TTC549 (cell line): ENCODE data around the gene CHIT1.
"Not testable (repeated sequence)": the region's sequence is repeated elsewhere in the genome, so short reads cannot be mapped to it uniquely, and the experiment has no call there.

Source experiments
- FAIRE-seq: peaks from 2 replicates; lab custom pipeline; 2012; peaks lifted over from hg19 to GRCh38; lab: Jason Lieb, UNC

Gene CHIT1

DNA sequence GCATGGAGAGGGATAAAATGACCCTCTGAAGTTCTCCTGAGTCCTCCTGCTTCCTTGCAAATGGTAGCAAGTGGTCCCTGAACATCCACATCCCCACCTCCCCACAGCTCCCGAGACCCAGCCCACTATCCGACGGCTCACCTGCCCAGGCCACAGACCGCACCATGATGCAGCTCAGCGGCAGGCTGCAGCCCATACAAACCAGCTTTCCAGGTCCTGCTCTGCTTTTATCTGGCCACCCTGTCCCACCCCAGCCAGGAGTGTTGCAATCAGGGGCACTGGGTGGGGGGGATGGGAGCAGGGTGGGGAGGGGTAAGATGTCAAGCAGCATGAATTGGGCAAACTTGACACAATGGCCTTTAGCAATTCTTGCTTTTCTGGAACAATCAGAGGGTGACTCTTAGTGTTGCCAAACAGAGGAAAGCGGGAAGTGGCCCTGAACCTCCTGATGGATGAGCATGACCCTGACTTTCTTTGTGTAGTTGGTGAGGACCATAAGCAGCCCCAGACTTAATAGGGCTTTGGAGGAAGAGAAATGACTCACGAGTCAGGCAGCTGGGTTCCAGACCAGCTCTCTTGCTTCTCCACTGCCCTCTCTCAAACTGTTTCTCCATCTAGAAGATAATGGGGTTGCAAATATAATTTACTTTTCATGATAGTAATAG, at the start of gene CHIT1:
TSS of gene CHIT1 (minus strand) at position 203 of the 665 bp plus-strand sequence. CDS start at position 166, 37 bp downstream.
- no peak for FAIRE-seq

DNA sequence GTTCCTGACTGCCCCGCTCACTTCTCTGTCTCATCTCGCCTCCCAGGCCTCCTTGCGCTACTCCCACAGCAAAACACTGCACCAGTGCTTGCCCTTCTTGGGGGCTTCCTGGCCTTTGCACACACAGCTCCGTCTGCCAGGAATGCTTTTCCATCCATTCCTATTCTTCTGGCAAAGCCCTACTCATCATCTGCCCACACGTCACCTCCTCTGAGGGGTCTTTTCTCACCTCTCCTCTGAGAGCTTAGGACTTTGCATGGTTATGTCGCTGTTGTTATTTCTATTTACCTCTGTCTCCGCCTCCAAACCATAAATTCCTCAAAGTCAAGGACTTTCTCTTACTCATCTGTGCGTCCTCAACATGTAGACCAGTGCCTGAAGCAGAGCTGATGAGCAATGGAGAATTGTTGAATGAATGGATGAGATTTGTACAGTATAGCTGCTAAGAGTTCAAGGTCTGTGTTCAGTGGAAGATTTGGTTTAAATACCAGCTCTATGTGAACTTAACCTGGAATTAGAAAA, 49.5 kb upstream of the CHIT1 start:
- FAIRE-seq = no peak

GRCh38 chr1:203278082-203278884, 48.8 kb upstream of the CHIT1 start:
- FAIRE-seq = no peak

DNA sequence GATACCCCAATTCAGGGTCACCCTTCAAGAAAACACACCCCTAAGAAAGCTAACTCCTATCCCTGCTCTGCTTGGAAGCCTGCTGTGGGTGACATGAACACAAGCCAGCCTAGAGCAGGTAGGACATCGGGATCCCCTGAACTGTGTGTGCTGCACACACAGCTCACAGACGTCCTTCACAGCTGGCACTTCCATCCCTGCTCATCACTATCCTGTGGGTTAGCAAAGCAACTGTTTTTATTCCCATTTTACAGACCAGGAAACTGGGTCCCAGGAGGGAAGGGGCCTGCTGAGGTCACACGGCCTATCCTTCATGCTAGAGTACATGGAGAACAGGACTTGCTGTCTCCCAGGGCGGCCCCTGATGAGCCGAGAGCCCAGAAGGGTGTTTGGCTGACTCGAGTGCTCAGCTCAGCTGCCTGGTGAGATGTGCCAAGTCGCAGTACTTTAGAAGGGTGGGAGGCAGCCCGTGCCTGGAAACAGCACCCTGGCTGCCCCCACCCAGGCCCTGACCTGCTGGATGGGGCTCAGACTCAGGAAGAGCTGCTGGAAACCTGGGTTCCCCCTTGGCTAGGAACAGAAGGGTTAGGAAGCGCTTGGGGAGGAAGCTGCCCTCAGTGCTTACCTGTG, 47.6 kb upstream of the CHIT1 start:
- FAIRE-seq = no peak

DNA sequence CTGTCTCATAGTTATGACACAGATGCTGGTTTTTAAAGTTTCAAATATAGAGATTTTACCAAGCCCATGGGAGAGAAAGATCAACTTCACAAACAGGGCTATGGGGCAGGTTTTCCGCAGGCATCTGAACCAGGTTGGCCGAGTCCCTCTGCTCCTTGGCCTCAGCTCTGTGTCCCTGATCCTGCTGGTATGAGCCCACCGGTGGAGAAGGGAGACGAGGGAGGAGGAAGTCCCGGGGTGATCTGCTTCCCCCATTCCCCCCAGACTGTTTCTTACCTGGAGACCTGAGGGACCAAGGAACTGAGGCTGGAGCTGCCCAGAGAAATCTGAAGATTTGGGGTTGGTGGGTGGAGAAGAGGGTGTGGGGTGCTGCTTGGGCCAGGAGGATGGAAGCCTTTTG, 46.9 kb upstream of the CHIT1 start:
- FAIRE-seq = no peak

DNA sequence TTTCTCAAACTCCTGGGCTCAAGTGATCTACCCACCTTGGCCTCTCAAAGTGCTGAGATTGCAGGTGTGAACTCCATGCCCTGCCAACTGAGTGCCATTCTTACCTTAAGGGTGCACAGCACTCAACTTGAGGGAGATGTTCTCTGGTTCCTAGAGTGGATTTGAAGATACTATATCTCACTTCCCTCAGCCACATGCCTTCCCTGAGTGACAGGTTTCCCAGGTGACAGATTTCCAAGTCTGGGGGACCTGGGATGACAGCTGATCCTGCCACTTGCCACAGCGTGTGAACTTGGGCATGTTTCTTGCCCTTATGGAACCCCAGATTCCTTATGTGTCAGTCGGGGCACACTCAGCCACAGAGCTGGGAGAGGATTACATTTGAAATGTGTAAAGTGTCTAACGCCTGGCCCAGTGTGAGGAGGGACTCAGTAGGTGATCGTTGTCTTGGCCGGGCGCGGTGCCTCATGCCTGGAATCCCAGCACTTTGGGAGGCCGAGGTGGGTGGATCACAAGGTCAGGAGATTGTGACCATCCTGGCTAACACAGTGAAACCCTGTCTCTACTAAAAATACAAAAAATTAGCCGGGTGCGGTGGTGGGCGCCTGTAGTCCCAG, 46.3 kb upstream of the CHIT1 start:
- no peak for FAIRE-seq

GRCh38 chr1:203274603-203275381, 45.3 kb upstream of the CHIT1 start:
- FAIRE-seq = no peak

DNA sequence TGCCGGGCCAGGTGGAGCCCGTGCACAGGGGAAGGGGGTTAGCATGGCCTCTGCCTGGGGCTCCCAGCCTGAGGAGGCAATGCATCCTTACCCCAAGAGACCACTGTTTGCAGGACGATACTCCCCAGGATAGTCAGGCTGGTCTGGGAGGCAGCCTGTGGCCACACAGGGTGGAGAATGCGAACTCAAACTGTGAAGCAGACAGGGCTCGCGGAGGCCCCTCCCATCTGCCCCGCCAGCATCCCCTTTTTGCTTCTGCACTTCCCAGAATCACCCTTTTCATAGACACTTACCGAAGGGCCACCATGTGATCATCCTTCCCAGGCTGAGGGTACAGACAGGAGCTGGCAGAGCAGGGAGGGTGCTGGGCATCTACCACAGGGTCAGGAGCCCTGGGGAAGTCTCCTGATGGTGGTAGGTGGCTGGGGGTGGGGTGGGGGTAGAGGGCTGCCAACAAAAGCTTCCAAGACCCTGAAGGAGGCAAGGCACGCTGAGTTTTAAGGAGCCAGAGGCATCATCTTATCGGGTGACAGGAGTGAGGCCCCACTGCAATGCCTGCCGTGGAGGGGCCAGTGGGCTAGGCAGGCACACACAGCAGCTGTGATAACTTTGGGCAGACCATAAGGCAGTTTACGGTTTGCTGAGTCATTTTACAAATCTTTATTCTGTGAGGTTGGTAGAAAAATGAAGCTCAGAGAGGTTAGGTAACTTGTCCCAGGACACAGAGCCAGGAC, 44.6 kb upstream of the CHIT1 start:
- no peak for FAIRE-seq

DNA sequence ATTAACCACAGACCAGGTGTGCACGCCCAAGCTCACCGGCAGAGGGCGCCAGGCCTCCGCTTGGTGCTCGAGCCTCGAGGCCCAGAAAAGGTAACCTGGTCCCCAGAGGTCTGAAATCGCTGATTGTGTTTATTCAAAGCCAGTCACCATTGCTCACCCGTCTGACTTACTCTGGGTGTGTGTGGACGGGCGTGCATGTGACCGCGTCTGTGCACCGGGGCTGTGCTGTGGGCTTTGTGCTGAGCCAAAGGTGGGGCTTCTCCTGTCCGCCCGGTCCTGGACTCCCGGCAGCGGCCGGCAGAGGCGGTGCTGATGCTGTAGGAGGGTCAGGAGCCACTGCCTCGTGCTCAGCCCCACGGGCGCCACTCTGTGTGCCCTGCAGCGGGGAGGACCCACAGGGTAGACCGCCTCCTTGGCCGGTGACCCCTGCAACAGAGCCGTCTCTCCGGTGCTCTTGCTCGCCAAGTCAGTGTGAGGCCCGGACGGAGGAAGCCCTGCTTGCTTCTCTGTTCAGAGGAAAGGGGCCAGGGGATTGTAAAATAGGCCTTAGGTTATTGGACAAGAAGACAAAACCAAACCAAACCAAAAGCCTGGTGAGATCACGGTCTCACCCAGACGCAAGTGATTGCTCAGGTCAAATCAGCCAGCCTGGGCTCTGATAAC, 43.9 kb upstream of the CHIT1 start:
- FAIRE-seq = no peak

DNA sequence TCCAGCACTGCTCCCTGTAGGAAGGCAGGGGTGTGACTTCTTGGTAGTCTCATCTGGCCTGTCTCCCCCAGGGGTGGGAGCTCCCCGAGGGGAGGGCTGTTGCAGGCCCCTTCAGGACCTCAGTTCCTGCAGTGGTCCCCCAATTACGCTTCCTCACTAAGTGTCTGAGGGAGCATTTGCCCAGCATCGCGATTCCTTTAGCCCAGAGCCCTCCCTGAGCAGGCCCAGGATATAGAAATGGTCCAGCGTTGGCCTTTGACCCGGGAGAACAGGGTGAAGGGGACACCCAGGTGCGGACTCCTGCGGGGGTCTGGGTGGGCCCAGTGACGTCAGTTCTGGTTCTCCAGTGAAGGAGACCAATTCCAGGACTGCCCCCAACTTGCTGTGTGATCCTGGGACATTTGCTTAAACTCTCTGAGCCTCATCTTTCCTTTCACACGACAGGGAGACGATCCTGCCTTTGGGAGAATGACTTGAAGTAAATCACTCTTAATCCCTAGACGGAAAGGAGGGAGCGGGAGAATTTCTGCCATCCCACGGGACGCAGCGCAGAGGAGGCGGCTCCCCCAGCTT, 43.2 kb upstream of the CHIT1 start:
- FAIRE-seq = no peak

DNA sequence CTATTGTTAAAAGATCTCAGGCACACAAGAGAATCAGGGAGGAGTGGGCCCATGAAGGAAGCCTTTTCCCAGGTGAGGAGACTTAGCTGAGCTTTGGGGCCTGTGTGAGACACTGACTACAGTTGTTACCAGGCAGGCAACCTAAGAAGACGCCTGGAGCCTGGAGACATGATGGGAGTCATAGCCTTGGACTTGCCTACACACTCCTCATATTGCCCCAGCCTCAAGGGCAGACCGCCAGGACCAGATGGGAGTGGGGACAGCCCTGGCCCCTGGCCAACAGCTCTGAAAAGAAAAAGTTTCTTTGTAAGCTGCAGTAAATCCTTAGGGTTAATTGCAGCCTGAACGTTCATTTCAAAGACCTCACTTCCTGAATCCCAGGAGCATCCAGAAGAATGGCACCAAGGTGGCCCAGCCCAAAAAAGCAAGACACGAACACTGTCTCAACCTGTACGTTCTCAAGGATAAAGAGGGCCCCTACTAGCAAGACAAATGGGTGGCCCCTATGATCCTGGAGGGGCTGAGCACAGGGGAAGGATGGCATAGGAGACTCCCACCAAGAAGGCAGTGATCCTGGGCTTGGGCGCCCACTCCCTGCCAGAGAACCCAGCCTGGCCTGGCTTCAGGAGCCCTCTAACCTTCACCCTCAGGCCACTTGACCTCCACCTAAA, 42.6 kb upstream of the CHIT1 start:
- FAIRE-seq = no peak

DNA sequence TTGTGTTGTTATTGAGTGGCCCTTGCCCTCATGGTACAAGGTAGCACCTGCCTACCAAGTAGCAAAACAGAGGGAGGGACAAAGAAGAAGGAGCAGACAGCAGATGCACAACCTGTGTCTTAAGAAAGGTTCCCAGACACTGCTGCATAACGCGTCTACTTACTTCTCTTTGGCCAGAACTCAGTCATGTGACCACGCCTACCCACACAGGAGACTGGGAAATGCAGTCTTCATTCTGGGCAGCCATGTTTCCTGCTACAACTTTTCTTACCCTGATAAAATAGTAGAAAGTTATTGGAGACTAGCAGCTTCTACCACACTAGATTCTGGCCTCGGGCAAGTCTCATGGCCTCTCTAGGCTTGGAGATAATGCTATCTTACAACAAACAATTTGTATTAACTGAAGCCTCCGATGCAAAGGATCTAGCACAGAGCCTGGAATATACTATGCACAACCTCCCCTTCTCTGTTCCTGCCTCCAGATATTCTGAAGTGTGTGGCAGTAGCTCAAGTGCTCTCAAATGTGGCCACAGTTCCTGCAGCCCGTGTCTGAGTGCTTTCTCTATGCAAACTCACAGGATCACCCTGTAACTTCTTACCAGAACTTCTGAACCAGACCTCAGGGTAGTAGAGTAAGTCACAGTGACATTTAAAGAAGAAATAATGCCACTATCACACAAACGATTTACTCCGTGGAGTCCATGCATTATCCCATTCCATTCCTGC, 41.7 kb upstream of the CHIT1 start:
- FAIRE-seq = peak; percentile 85

- FAIRE-seq = no peak
These were observed 41.0 kb upstream of the CHIT1 start for GRCh38 chr1:203270448-203270847.

DNA sequence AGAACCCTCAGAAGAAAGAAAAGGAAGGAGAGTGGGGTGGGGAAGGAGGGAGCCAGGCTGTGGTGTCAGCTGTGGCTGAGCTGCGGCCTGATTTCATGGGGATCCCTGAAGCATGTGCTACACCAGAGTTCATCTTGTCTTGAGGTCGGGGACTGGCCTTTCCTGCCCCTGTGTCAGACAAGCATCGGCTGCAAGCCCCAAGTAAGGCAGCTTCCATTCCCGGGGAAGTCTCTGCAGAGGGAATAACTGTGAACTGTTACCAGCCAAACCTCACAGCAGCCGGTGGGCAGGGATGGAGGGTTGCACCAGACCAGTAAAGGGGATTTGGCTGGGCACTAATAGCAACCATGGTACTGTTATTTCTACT, 40.2 kb upstream of the CHIT1 start:
- no peak for FAIRE-seq

GRCh38 chr1:203268901-203269653, 39.6 kb upstream of the CHIT1 start:
- FAIRE-seq = peak; percentile 84

DNA sequence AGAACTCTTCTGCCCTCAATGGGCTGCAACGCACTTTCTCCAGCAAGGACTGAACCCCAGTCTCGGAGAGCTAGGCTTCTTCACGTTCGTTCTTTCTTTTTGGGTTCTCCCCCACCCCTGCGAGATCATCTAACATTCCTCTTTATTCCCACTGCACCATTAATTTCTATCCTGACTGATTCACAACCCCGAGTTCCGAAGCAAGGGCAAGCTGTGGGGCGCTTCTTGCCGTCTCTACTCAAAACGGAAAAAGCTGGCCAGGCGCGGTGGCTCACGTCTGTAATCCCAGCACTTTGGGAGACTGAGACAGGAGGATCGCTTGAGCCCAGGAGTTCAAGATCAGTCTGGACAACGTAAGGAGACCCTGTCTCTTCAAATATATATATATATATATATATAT, 38.4 kb upstream of the CHIT1 start:
- no peak for FAIRE-seq

DNA sequence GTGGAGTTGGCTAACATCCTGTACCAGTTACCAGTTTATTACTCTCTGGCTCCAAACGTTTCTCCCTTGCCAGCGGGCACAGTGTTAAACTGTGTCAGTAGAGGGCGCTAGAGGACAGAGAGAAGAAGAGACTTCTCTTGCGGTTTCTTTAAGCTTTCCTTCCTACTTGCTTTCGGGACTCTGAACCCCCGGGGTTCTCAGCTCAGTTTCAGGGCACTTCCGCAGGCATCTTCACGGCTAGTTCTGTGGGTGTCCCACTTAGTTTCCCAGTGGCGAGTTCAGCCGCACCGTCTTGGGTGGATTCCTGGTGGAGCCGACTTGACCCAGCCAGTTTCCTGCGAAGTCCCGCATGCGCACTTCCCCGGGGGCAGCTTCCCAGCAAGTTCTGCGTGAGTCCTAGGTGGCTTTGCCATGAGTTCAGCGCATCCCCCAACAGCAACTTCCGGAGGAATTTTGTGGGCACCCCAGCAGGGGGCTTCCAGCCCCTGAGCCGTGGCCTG, 37.9 kb upstream of the CHIT1 start:
- peak; percentile 89 for FAIRE-seq

DNA sequence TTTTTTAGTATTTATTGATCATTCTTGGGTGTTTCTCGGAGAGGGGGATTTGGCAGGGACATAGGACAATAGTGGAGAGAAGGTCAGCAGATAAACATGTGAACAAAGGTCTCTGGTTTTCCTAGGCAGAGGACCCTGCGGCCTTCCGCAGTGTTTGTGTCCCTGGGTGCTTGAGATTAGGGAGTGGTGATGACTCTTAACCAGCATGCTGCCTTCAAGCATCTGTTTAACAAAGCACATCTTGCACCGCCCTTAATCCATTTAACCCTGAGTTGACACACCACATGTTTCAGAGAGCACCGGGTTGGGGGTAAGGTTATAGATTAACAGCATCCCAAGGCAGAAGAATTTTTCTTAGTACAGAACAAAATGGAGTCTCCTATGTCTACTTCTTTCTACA, 36.7 kb upstream of the CHIT1 start:
- FAIRE-seq = not testable (repeated sequence)
